ENCODE measurements around the gene SLC4A1. TPM values are rescaled to one million over a fixed set of nuclear protein-coding genes. Genes with fewer than 3 reads are reported as not detected.

Gene SLC4A1
- total RNA-seq, 4 donors from 2014 or later = 0.15 to 0.78 TPM; not detected in 2

GRCh38 chr17:44219108-44219615, 48.8 kb downstream of the SLC4A1 start:
- H3K27me3 ChIP-seq = no peaks in the 10 kb centered on the region
- peak overlapping the region; percentile 97 to 99 (median 98) for H3K27ac ChIP-seq
- H3K4me1 ChIP-seq = peaks cover 26 to 35% of the 10 kb centered on the region in 2 donors
- no CpG with 5 or more reads among the region's 73 CpGs for WGBS, 2 donors
- H3K36me3 ChIP-seq = peaks cover 24 to 28% of the 10 kb centered on the region in 2 donors
- peak; percentile 72 to 74 for DNase-seq
- intact Hi-C loops (cut with DNase I) = loop anchor here (2.0 kb wide), 1 partner anchor 104 kb away; no protein-coding TSS in a partner anchor
- TF ChIP-seq POLR2A (IDR thresholded peaks at IDR 0.05) (peak; percentile 5 to 69), CTCF (IDR thresholded peaks at IDR 0.05) (peak in 3 of 6 experiments; percentile 53 to 70 (median 60))
- H3K4me3 ChIP-seq (replicated peaks in 1 of 3) = peak overlapping the region; percentile 48 to 88 (median 75)
- no peaks in the 10 kb centered on the region for H3K9me3 ChIP-seq

GRCh38 chr17:44218344-44219107, 49.4 kb downstream of the SLC4A1 start:
- Histone ChIP-seq H3K36me3 (peaks cover 29 to 30% of the 10 kb centered on the region in 2 donors), H3K4me3 (replicated peaks in 1 of 3) (peak overlapping the region in 2 of 3 donors; percentile 75 to 88), H3K9me3 (no peaks in the 10 kb centered on the region), H3K4me1 (peaks cover 21 to 28% of the 10 kb centered on the region in 2 donors), H3K27ac (peak overlapping the region; percentile 97 to 99 (median 98)), H3K27me3 (no peaks in the 10 kb centered on the region)
- 0 to 1% methylated on average over 19 to 39 of the region's 89 CpGs for WGBS, 2 donors
- intact Hi-C loops (cut with DNase I) = loop anchor here (2.0 kb wide), 1 partner anchor 104 kb away; no protein-coding TSS in a partner anchor
- TF ChIP-seq CTCF (IDR thresholded peaks at IDR 0.05) (peak; percentile 30 to 74 (median 44)), POLR2A (IDR thresholded peaks at IDR 0.05) (peak in 1 of 2 donors; percentile 63)
- peak; percentile 84 to 88 for DNase-seq

- intact Hi-C loops (cut with DNase I) = loop anchor here (2.0 kb wide), 1 partner anchor 105 kb away; no protein-coding TSS in a partner anchor
- no peaks in the 10 kb centered on the region for H3K27me3 ChIP-seq
- TF ChIP-seq CTCF (IDR thresholded peaks at IDR 0.05) (no peak), POLR2A (IDR thresholded peaks at IDR 0.05) (no peak)
- WGBS, 2 donors = 2 to 8% methylated on average over 7 to 10 of the region's 10 CpGs
- H3K4me3 ChIP-seq (replicated peaks in 1 of 3) = peak overlapping the region in 2 of 3 donors; percentile 9 to 88
- peak overlapping the region in 2 of 3 donors; percentile 97 to 99 for H3K27ac ChIP-seq
- H3K4me1 ChIP-seq = peaks cover 17 to 22% of the 10 kb centered on the region in 2 donors
- H3K36me3 ChIP-seq = peaks cover 29 to 30% of the 10 kb centered on the region in 2 donors
- no peaks in the 10 kb centered on the region for H3K9me3 ChIP-seq
- no peak for DNase-seq
Measured at GRCh38 chr17:44217738-44218343, 50.1 kb downstream of the SLC4A1 start.

- peaks cover 31 to 34% of the 10 kb centered on the region in 2 donors for H3K36me3 ChIP-seq
Measured at GRCh38 chr17:44216694-44217093, 51.2 kb downstream of the SLC4A1 start.

More at GRCh38 chr17:44216694-44217093, 51.2 kb downstream of the SLC4A1 start:
- WGBS, 2 donors = 74 to 86% methylated on average over 5 of the region's 5 CpGs
- no peaks in the 10 kb centered on the region for H3K27me3 ChIP-seq
- TF ChIP-seq CTCF (IDR thresholded peaks at IDR 0.05) = no peak
- TF ChIP-seq POLR2A (IDR thresholded peaks at IDR 0.05) = no peak
- H3K9me3 ChIP-seq = no peaks in the 10 kb centered on the region
- H3K4me3 ChIP-seq (replicated peaks in 1 of 3) = no peak overlapping the region
- no peak overlapping the region for H3K27ac ChIP-seq
- intact Hi-C loops (cut with DNase I) = no loop called here
- DNase-seq = no peak
- H3K4me1 ChIP-seq = peaks cover 12 to 15% of the 10 kb centered on the region in 2 donors

Data from thyroid gland (tissue), 4 donors.